ENCODE data around the gene SRPK3.

Gene SRPK3

DNA sequence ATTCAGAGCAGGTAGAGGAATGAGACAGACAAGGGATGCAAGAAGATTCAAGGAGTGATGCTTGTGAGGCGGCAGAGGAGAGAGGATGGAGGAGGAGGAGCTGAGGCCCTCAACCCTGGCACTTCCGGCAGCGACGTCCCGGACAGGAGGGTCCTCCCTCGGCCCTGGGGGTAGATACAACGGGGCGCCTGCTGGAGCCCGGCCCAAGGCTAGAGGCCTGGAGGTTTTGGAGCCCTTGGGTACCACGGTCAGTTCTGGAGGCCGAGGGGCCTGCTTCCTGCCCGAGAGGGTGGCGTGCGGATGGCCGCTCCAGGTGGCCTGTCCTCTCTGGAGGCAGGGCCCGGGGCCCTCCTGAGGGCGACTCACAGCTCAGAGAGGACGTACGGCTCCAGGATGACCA is 27.1 kb downstream of the SRPK3 start:
- Histone ChIP-seq H3K79me2 (ENCODE audit: control insufficient read depth, insufficient read depth, low read length) (peaks cover 8% of the 10 kb centered on the region), H3K23ac (ENCODE audit: low read length) (no peak overlapping the region), H4K5ac (ENCODE audit: low read length) (no peak overlapping the region), H3K4me3 (ENCODE audit: low read length) (no peak overlapping the region), H3K36me3 (ENCODE audit: control insufficient read depth, insufficient read depth, low read length) (no peaks in the 10 kb centered on the region), H3K4me2 (ENCODE audit: low read length) (no peak overlapping the region), H3K27me3 (ENCODE audit: insufficient read depth, low read length, poor library complexity) (no peaks in the 10 kb centered on the region), H2BK120ac (ENCODE audit: low read depth, low read length) (no peak overlapping the region), H3K27ac (ENCODE audit: low read depth, low read length) (no peak overlapping the region), H3K18ac (ENCODE audit: low read length) (no peak overlapping the region), H3K4ac (ENCODE audit: low read depth, low read length) (no peak overlapping the region), H3K56ac (ENCODE audit: low read length) (no peak overlapping the region), H3K9ac (ENCODE audit: low read length) (no peak overlapping the region), H2BK5ac (ENCODE audit: low read length) (no peak overlapping the region), H3K4me1 (ENCODE audit: control insufficient read depth, low read depth, low read length) (no peaks in the 10 kb centered on the region), H4K8ac (ENCODE audit: low read depth, low read length) (no peak overlapping the region), H2AK5ac (ENCODE audit: low read length) (no peak overlapping the region), H2BK15ac (replicated peaks; ENCODE audit: low read depth) (no peak overlapping the region), H3K79me1 (ENCODE audit: low read length) (no peaks in the 10 kb centered on the region)
- no CpG with 5 or more reads among the region's 19 CpGs for WGBS (ENCODE audit: extremely low coverage, insufficient coverage, low lambda C conversion rate)
- DNase-seq, result no peak

DNA sequence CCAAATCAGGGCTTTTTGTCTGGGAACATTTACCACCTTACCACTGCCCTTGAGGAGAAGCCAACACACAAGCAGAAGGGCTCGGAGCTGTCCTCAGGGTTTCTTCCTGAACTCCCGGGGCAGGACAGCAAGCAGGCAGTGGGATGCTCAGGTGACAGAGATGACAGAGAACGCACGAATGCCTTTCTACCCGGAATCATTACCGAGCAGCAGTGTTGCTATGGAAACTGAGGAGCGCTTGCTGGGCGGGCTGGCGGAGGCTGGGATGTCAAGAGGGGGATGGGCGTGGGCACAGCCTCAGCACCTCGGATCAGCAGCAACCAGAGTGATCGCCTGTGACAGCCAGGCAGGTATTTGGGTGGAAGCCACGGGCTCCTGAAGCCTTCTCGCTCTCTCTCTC is 31.4 kb downstream of the SRPK3 start:
- Histone ChIP-seq H2BK15ac (replicated peaks; ENCODE audit: low read depth) (no peak overlapping the region), H4K5ac (ENCODE audit: low read length) (no peak overlapping the region), H3K18ac (ENCODE audit: low read length) (no peak overlapping the region), H3K36me3 (ENCODE audit: control insufficient read depth, insufficient read depth, low read length) (no peaks in the 10 kb centered on the region), H3K79me2 (ENCODE audit: control insufficient read depth, insufficient read depth, low read length) (peaks cover 18% of the 10 kb centered on the region), H4K8ac (ENCODE audit: low read depth, low read length) (no peak overlapping the region), H3K27me3 (ENCODE audit: insufficient read depth, low read length, poor library complexity) (no peaks in the 10 kb centered on the region), H3K4me3 (ENCODE audit: low read length) (no peak overlapping the region), H3K4ac (ENCODE audit: low read depth, low read length) (no peak overlapping the region), H3K27ac (ENCODE audit: low read depth, low read length) (no peak overlapping the region), H3K79me1 (ENCODE audit: low read length) (no peaks in the 10 kb centered on the region), H2BK120ac (ENCODE audit: low read depth, low read length) (no peak overlapping the region), H3K9ac (ENCODE audit: low read length) (no peak overlapping the region), H3K56ac (ENCODE audit: low read length) (no peak overlapping the region), H2BK5ac (ENCODE audit: low read length) (no peak overlapping the region), H3K4me2 (ENCODE audit: low read length) (no peak overlapping the region), H2AK5ac (ENCODE audit: low read length) (no peak overlapping the region), H3K23ac (ENCODE audit: low read length) (no peak overlapping the region), H3K4me1 (ENCODE audit: control insufficient read depth, low read depth, low read length) (no peaks in the 10 kb centered on the region)
- no CpG with 5 or more reads among the region's 14 CpGs for WGBS (ENCODE audit: extremely low coverage, insufficient coverage, low lambda C conversion rate)
- DNase-seq, result peak; percentile 65

DNA sequence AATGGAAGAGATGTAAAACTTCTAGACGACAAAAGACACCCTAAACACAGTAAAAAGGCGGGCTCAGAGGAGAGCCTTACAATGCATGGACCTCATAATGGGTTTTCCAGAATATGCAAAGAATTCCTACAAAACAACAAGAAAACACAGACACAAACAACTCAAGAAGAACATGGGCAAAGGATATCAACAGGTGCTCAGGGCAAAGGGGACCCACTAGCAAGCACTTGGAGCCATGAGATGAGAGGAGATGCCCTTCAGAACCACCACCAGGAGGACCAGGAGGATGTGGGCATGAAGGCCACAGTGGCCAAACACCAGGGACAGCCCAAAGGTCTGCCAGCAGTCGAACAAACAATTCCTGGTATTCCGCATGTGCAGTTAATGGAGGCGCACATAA is 32.3 kb downstream of the SRPK3 start:
- Histone ChIP-seq H3K36me3 (ENCODE audit: control insufficient read depth, insufficient read depth, low read length) (no peaks in the 10 kb centered on the region), H2BK120ac (ENCODE audit: low read depth, low read length) (no peak overlapping the region), H3K79me1 (ENCODE audit: low read length) (no peaks in the 10 kb centered on the region), H3K56ac (ENCODE audit: low read length) (no peak overlapping the region), H3K79me2 (ENCODE audit: control insufficient read depth, insufficient read depth, low read length) (peaks cover 23% of the 10 kb centered on the region), H3K23ac (ENCODE audit: low read length) (no peak overlapping the region), H4K8ac (ENCODE audit: low read depth, low read length) (no peak overlapping the region), H2BK5ac (ENCODE audit: low read length) (no peak overlapping the region), H3K4ac (ENCODE audit: low read depth, low read length) (no peak overlapping the region), H3K4me3 (ENCODE audit: low read length) (no peak overlapping the region), H3K18ac (ENCODE audit: low read length) (no peak overlapping the region), H3K4me1 (ENCODE audit: control insufficient read depth, low read depth, low read length) (no peaks in the 10 kb centered on the region), H3K27ac (ENCODE audit: low read depth, low read length) (no peak overlapping the region), H2BK15ac (replicated peaks; ENCODE audit: low read depth) (no peak overlapping the region), H3K4me2 (ENCODE audit: low read length) (no peak overlapping the region), H3K9ac (ENCODE audit: low read length) (no peak overlapping the region), H2AK5ac (ENCODE audit: low read length) (no peak overlapping the region), H3K27me3 (ENCODE audit: insufficient read depth, low read length, poor library complexity) (no peaks in the 10 kb centered on the region), H4K5ac (ENCODE audit: low read length) (no peak overlapping the region)
- no peak for DNase-seq
- no CpG with 5 or more reads among the region's 5 CpGs for WGBS (ENCODE audit: extremely low coverage, insufficient coverage, low lambda C conversion rate)

DNA sequence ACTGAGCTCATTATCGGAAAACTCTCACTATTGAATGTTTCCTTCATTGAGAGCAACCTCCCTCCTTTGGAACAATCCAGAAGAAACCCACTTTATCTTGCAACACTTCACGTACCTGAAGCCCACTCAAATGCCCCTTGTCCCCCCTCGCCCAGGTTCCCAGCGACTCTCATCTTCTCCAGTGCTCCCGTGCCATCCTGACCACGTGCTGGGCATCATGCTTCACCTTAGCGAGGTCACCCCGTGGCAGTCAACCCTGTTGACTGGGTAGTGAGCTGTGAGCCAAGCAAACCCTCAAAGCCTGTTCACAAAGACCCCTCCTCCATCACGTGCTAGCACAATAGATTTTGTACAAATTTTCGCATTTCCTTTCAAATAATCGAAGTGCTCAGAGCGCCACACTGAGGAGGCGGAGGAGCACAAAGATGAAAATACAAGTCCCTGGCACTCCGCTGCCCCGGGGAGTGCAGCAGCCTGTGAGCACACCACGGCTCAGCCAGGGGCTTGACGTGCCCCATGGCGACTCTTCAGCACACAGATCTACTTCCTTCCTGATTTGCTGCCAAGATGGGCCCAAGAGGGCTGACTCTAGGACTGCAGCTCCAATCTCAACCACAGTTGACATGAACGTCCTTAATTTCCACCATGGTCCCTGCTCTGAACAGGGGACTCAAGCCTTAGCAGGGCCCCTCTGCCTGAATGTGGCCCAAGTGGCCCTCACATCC is 33.9 kb downstream of the SRPK3 start:
- no peak overlapping the region for H2BK15ac ChIP-seq (replicated peaks; ENCODE audit: low read depth)
- no peaks in the 10 kb centered on the region for H3K79me1 ChIP-seq (ENCODE audit: low read length)
- peaks cover 23% of the 10 kb centered on the region for H3K79me2 ChIP-seq (ENCODE audit: control insufficient read depth, insufficient read depth, low read length)
- no peak overlapping the region for H2BK120ac ChIP-seq (ENCODE audit: low read depth, low read length)
- no peak overlapping the region for H3K56ac ChIP-seq (ENCODE audit: low read length)
- DNase-seq, result no peak
- no peak overlapping the region for H3K9ac ChIP-seq (ENCODE audit: low read length)
- H3K4me3 ChIP-seq (ENCODE audit: low read length), result no peak overlapping the region
- no peak overlapping the region for H3K27ac ChIP-seq (ENCODE audit: low read depth, low read length)
- H2BK5ac ChIP-seq (ENCODE audit: low read length), result no peak overlapping the region
- H4K8ac ChIP-seq (ENCODE audit: low read depth, low read length), result no peak overlapping the region
- no peak overlapping the region for H3K4ac ChIP-seq (ENCODE audit: low read depth, low read length)
- H3K18ac ChIP-seq (ENCODE audit: low read length), result no peak overlapping the region
- H3K4me2 ChIP-seq (ENCODE audit: low read length), result no peak overlapping the region
- H3K27me3 ChIP-seq (ENCODE audit: insufficient read depth, low read length, poor library complexity), result no peaks in the 10 kb centered on the region
- no peak overlapping the region for H2AK5ac ChIP-seq (ENCODE audit: low read length)
- WGBS (ENCODE audit: extremely low coverage, insufficient coverage, low lambda C conversion rate), result no CpG with 5 or more reads among the region's 19 CpGs
- no peaks in the 10 kb centered on the region for H3K36me3 ChIP-seq (ENCODE audit: control insufficient read depth, insufficient read depth, low read length)
- no peaks in the 10 kb centered on the region for H3K4me1 ChIP-seq (ENCODE audit: control insufficient read depth, low read depth, low read length)
- no peak overlapping the region for H3K23ac ChIP-seq (ENCODE audit: low read length)
- H4K5ac ChIP-seq (ENCODE audit: low read length), result no peak overlapping the region

DNA sequence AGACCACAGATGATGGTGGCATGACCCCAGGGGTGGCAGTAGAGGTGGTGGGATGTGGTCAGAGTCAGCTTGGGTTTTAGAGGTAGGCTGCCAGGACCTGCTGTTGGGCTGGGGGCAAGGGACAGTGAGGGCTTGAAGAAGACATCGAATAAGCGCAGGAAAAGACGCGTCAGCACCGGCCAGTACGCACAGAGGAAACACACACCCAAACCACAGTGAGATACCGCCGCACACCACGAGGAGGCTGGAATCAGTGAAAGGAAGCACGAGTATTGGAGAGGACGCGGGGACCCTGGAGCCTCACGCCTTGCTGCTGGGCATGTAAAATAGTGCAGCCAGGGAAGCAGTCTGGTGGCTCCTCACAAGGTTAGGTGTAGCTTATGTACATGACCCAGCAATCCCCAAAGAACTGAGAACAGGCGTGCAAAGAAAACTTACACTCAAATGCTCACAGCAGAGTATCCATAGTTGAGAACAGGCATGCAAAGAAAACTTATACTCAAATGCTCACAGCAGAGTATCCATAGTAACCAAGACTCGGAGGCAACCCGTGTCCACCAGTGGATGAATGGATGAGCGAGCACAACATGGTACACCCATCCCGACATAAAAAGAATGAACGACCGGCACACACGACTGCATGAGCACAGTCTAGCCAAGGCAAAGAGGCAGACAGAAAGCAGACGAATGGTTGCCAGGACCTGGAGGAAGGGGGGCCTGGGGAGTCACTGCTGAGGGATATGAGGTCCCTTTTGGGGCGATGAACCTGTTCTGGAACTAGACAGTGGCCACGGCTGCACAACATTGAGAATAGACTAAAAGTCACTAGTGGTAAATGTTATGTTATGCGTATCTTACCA is 36.2 kb downstream of the SRPK3 start:
- Histone ChIP-seq H3K18ac (ENCODE audit: low read length) (no peak overlapping the region), H3K79me2 (ENCODE audit: control insufficient read depth, insufficient read depth, low read length) (peaks cover 19% of the 10 kb centered on the region), H3K4me2 (ENCODE audit: low read length) (no peak overlapping the region), H2AK5ac (ENCODE audit: low read length) (no peak overlapping the region), H2BK120ac (ENCODE audit: low read depth, low read length) (no peak overlapping the region), H2BK5ac (ENCODE audit: low read length) (no peak overlapping the region), H3K9ac (ENCODE audit: low read length) (no peak overlapping the region), H4K5ac (ENCODE audit: low read length) (no peak overlapping the region), H2BK15ac (replicated peaks; ENCODE audit: low read depth) (no peak overlapping the region), H3K27me3 (ENCODE audit: insufficient read depth, low read length, poor library complexity) (no peaks in the 10 kb centered on the region), H3K4me3 (ENCODE audit: low read length) (no peak overlapping the region), H3K36me3 (ENCODE audit: control insufficient read depth, insufficient read depth, low read length) (no peaks in the 10 kb centered on the region), H3K23ac (ENCODE audit: low read length) (no peak overlapping the region), H3K4ac (ENCODE audit: low read depth, low read length) (no peak overlapping the region), H3K27ac (ENCODE audit: low read depth, low read length) (no peak overlapping the region), H3K56ac (ENCODE audit: low read length) (no peak overlapping the region), H4K8ac (ENCODE audit: low read depth, low read length) (no peak overlapping the region), H3K4me1 (ENCODE audit: control insufficient read depth, low read depth, low read length) (no peaks in the 10 kb centered on the region), H3K79me1 (ENCODE audit: low read length) (no peaks in the 10 kb centered on the region)
- no CpG with 5 or more reads among the region's 25 CpGs for WGBS (ENCODE audit: extremely low coverage, insufficient coverage, low lambda C conversion rate)
- DNase-seq, result no peak
